Measurements from ENCODE around the gene ANO8. TPM values are rescaled to one million over a fixed set of nuclear protein-coding genes. Genes with fewer than 3 reads are reported as not detected.
A peak's percentile ranks its signal among the peaks of the same experiment; 100 is the strongest.

Gene ANO8
- total RNA-seq, 1 donor from 2014 or later, result 16.7 TPM

- Mint-ChIP-seq H3K4me3 (ENCODE audit: unreplicated experiment) (no peak overlapping the region), H3K4me1 (ENCODE audit: low read depth) (peaks cover 21% of the 10 kb centered on the region), H3K27ac (ENCODE audit: unreplicated experiment) (no peak overlapping the region), H3K36me3 (ENCODE audit: low read depth) (no peaks in the 10 kb centered on the region), H3K9me3 (ENCODE audit: low read depth) (no peaks in the 10 kb centered on the region), H3K27me3 (ENCODE audit: low read depth) (no peaks in the 10 kb centered on the region)
- TF ChIP-seq CTCF (IDR thresholded peaks at IDR 0.05), result no peak
- DNase-seq (ENCODE audit: low spot score), result no peak
Observed at GRCh38 chr19:17341845-17342244, 7.2 kb upstream of the ANO8 start.

GRCh38 chr19:17341386-17341785 lies 6.7 kb upstream of the ANO8 start:
- no peak for DNase-seq (ENCODE audit: low spot score)
- Mint-ChIP-seq H3K9me3 (ENCODE audit: low read depth) (no peaks in the 10 kb centered on the region), H3K4me3 (ENCODE audit: unreplicated experiment) (no peak overlapping the region), H3K4me1 (ENCODE audit: low read depth) (peaks cover 16% of the 10 kb centered on the region), H3K27me3 (ENCODE audit: low read depth) (no peaks in the 10 kb centered on the region), H3K27ac (ENCODE audit: unreplicated experiment) (no peak overlapping the region), H3K36me3 (ENCODE audit: low read depth) (no peaks in the 10 kb centered on the region)
- no peak for TF ChIP-seq CTCF (IDR thresholded peaks at IDR 0.05)

- DNase-seq (ENCODE audit: low spot score), result no peak
- TF ChIP-seq CTCF (IDR thresholded peaks at IDR 0.05), result no peak
- Mint-ChIP-seq H3K4me3 (ENCODE audit: unreplicated experiment) (no peak overlapping the region), H3K27ac (ENCODE audit: unreplicated experiment) (no peak overlapping the region), H3K4me1 (ENCODE audit: low read depth) (peaks cover 15% of the 10 kb centered on the region), H3K36me3 (ENCODE audit: low read depth) (no peaks in the 10 kb centered on the region), H3K27me3 (ENCODE audit: low read depth) (no peaks in the 10 kb centered on the region), H3K9me3 (ENCODE audit: low read depth) (no peaks in the 10 kb centered on the region)
Observed at GRCh38 chr19:17340871-17341357, 6.3 kb upstream of the ANO8 start.

GRCh38 chr19:17340302-17340870 lies 5.7 kb upstream of the ANO8 start:
- Mint-ChIP-seq H3K4me1 (ENCODE audit: low read depth) (peaks cover 15% of the 10 kb centered on the region), H3K9me3 (ENCODE audit: low read depth) (no peaks in the 10 kb centered on the region), H3K27ac (ENCODE audit: unreplicated experiment) (no peak overlapping the region), H3K4me3 (ENCODE audit: unreplicated experiment) (no peak overlapping the region), H3K27me3 (ENCODE audit: low read depth) (no peaks in the 10 kb centered on the region), H3K36me3 (ENCODE audit: low read depth) (no peaks in the 10 kb centered on the region)
- no peak for DNase-seq (ENCODE audit: low spot score)
- TF ChIP-seq CTCF (IDR thresholded peaks at IDR 0.05), result no peak

GRCh38 chr19:17339088-17339741 lies 4.6 kb upstream of the ANO8 start:
- no peaks in the 10 kb centered on the region for H3K27me3 Mint-ChIP-seq (ENCODE audit: low read depth)

More at GRCh38 chr19:17339088-17339741, 4.6 kb upstream of the ANO8 start:
- peaks cover 22% of the 10 kb centered on the region for H3K4me1 Mint-ChIP-seq (ENCODE audit: low read depth)
- no peak overlapping the region for H3K27ac Mint-ChIP-seq (ENCODE audit: unreplicated experiment)
- no peak for DNase-seq (ENCODE audit: low spot score)
- no peaks in the 10 kb centered on the region for H3K36me3 Mint-ChIP-seq (ENCODE audit: low read depth)
- no peak for TF ChIP-seq CTCF (IDR thresholded peaks at IDR 0.05)
- H3K9me3 Mint-ChIP-seq (ENCODE audit: low read depth), result no peaks in the 10 kb centered on the region
- H3K4me3 Mint-ChIP-seq (ENCODE audit: unreplicated experiment), result peak overlapping the region; percentile 48

Data from chondrocyte (in vitro differentiated cells).